Activated gamma-delta T cell treated with anti-CD3 and anti-CD28 coated beads, Interleukin-2, amount 50 U/mL, for 16 hours (primary cell): ENCODE results near the gene OSGEPL1.
"Not testable (repeated sequence)": the region's sequence is repeated elsewhere in the genome, so short reads cannot be mapped to it uniquely, and the experiment has no call there.

Source experiments
- DNase-seq: peaks from one replicate; pipeline ENCODE4 v3.0.0-alpha.2; 2020; ENCODE audit warnings: low read depth

OSGEPL1 gene

GRCh38 chr2:189729430-189729829, 33.2 kb downstream of the OSGEPL1 start:
- DNase-seq: no peak

DNA sequence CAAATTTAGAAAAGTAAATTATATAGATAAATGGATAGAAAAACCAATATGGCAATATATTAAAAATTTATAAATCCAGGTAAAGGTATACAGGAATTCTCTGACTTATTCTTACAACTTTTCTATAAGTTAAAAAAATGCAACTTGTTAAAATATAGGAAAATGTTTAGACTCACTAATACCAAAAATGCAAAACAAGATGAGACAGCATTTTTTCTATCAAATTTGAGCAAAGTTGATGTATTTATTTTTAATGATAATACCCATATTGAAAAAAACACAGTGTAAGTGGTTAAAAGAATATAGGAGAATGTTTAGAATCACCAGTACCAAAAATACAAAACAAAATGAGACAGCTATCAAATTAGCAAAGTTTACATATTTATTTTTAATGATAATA, 35.7 kb downstream of the OSGEPL1 start:
- DNase-seq: no peak

DNA sequence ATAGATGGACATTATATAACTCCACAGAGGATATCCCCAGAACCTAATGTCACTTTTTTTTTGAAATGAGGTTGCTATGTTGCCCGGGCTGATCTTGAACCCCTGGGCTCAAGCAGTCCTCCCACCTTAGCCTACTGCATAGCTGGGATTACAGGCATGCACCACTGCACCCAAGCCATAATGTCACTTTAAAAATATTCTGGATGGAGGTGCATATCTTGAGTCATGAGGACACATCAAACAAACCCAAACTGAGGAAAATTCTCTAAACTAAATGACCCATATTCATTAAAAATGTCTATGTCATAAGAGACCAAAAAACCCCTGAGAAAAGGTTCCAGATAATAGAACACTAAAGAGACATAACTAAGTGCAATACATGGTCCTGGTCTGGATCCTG, 36.3 kb downstream of the OSGEPL1 start:
- DNase-seq: no peak

- DNase-seq: no peak
Measured at GRCh38 chr2:189723192-189723591, 39.4 kb downstream of the OSGEPL1 start.

DNA sequence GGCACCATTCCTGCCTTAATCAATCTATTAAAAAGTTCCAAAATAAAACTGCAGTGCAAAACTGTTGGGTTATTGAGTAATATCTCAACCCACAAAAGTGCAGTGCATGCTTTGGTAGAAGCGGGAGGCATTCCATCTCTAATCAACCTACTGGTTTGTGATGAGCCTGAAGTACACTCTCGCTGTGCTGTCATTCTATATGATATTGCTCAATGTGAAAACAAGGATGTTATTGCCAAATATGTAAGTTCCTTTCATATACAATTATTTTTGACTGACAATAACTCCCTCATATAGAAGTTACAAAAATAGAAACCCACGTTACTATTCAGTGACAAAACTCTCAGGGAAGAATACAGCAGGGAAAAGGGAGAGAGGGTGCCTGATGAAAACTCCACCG, 43.0 kb downstream of the OSGEPL1 start:
- no peak for DNase-seq

- DNase-seq: not testable (repeated sequence)
Measured at GRCh38 chr2:189717593-189717992, 45.0 kb downstream of the OSGEPL1 start.

DNA sequence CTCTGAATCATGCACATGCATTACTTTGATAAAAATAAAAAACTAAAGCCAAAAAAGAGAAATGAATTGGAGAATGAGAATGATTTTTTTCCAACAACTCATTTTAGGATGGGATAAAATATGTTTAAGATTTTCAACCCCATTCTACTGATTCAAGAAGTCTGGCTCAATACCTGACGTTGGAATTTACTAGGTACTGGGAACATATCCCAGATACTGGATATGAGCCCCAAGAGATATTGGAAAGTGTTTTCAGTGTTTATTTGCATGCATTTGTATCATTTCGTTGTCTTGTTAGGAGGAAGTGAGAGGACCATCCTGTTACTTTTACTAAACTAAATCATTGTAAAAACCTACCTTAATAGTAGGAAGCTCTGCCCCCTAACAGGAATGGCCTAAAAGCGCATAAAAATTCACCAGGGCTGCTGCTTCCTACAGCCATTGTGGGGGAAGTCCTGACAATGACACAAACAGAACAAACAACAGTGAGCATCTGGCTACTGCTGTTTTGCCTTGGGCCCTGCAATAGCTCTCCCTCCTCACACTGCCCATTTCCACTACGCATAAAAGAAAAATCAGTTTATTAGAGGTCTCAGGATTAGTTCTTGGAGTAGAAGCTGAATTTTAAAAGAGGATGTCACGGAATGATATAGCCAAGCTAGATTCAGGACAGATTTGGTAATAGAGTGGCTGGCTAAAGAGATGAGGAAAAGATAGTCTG, 52.9 kb downstream of the OSGEPL1 start:
- DNase-seq: no peak

- no peak for DNase-seq
Measured at GRCh38 chr2:189702071-189702470, 60.5 kb downstream of the OSGEPL1 start.

- no peak for DNase-seq
Measured at GRCh38 chr2:189700681-189701080, 61.9 kb downstream of the OSGEPL1 start.

GRCh38 chr2:189698020-189698887, 64.3 kb downstream of the OSGEPL1 start:
- DNase-seq: peak; percentile 25
